Measurements from ENCODE around the gene ATXN7L3.

- TF ChIP-seq EZH2 (IDR thresholded peaks at IDR 0.05; ENCODE audit: borderline replicate concordance, low read length) (no peak), CTCF (conservative IDR thresholded peaks at IDR 0.05 in 1 of 2, IDR thresholded peaks at IDR 0.05 in 1 of 2; ENCODE audit: extremely low read depth in 1 of 2, insufficient read depth in 1 of 2, low read depth in 1 of 2, low read length in 2 of 2) (no peak)
Observed at GRCh38 chr17:44217738-44218343, 18.2 kb upstream of the ATXN7L3 start.
